SJCRH30 (cell line): ENCODE results near the gene GNG13. TPM values are rescaled to one million over a fixed set of nuclear protein-coding genes. Genes with fewer than 3 reads are reported as not detected.

Source experiments
- DNase-seq, 2 experiments: peaks; one replicate each; pipeline ENCODE4 v3.0.0-alpha.2; 2015 to 2020
- H3K27ac ChIP-seq: fragments of 250-450 bp; sonication (Bioruptor Pico); 2 replicates; pipeline ENCODE4 v1.5.1; 2020; ENCODE audit warnings: mild to moderate bottlenecking, moderate library complexity
- H3K27me3 ChIP-seq: fragments of 250-450 bp; sonication (Bioruptor Pico); 2 replicates; pipeline ENCODE4 v1.5.1; 2020; ENCODE audit warnings: mild to moderate bottlenecking, moderate library complexity
- H3K36me3 ChIP-seq: fragments of 250-450 bp; sonication (Bioruptor Pico); 2 replicates; pipeline ENCODE4 v1.5.1; 2020; ENCODE audit warnings: mild to moderate bottlenecking, moderate library complexity
- H3K4me1 ChIP-seq: fragments of 250-450 bp; sonication (Bioruptor Pico); 2 replicates; pipeline ENCODE4 v1.5.1; 2020; ENCODE audit warnings: mild to moderate bottlenecking, moderate library complexity
- H3K4me3 ChIP-seq: fragments of 250-450 bp; sonication (Bioruptor Pico); 2 replicates; pipeline ENCODE4 v1.5.1; 2020; ENCODE audit warnings: mild to moderate bottlenecking, moderate library complexity
- H3K9me3 ChIP-seq: fragments of 250-450 bp; sonication (Bioruptor Pico); replicated peaks from 2 replicates; pipeline ENCODE4 v1.5.1; 2020; ENCODE audit warnings: mild to moderate bottlenecking, moderate library complexity
- total RNA-seq: library from RNA; depleted of rRNA; stranded (reverse); fragments of >200 nt; shearing (Covaris generic); gene quantifications from 2 replicates; pipeline ENCODE4 v1.2.3, GENCODE V29; 2014

GNG13 gene
- total RNA-seq, 1 experiment from 2014 or later, result not detected

- H3K4me3 ChIP-seq, result peak overlapping the region; percentile 99
- H3K36me3 ChIP-seq, result peaks cover 30% of the 10 kb centered on the region
- no peak for DNase-seq
- peaks cover 14% of the 10 kb centered on the region for H3K4me1 ChIP-seq
- no peaks in the 10 kb centered on the region for H3K9me3 ChIP-seq
- peak overlapping the region; percentile 45; the same call in 1 of the 2 replicates for H3K27ac ChIP-seq
- no peaks in the 10 kb centered on the region for H3K27me3 ChIP-seq
Observed at GRCh38 chr16:787321-787966, 13.1 kb downstream of the GNG13 start.

GRCh38 chr16:785563-786535 is 14.7 kb downstream of the GNG13 start:
- Histone ChIP-seq H3K9me3 (no peaks in the 10 kb centered on the region), H3K4me3 (no peak overlapping the region), H3K4me1 (peaks cover 18% of the 10 kb centered on the region), H3K36me3 (peaks cover 14% of the 10 kb centered on the region), H3K27me3 (peaks cover 2% of the 10 kb centered on the region; the same call in 1 of the 2 replicates), H3K27ac (no peak overlapping the region)
- no peak for DNase-seq

- Histone ChIP-seq H3K4me1 (peaks cover 16% of the 10 kb centered on the region), H3K4me3 (no peak overlapping the region), H3K36me3 (no peaks in the 10 kb centered on the region; the same call in 1 of the 2 replicates), H3K9me3 (no peaks in the 10 kb centered on the region), H3K27ac (no peak overlapping the region), H3K27me3 (peaks cover 4% of the 10 kb centered on the region; the same call in 1 of the 2 replicates)
- no peak for DNase-seq
Observed at GRCh38 chr16:784431-784830, 16.1 kb downstream of the GNG13 start.

GRCh38 chr16:783404-784161 is 17.0 kb downstream of the GNG13 start:
- Histone ChIP-seq H3K9me3 (no peaks in the 10 kb centered on the region), H3K4me3 (no peak overlapping the region), H3K36me3 (no peaks in the 10 kb centered on the region; the same call in 1 of the 2 replicates), H3K4me1 (peaks cover 14% of the 10 kb centered on the region), H3K27me3 (peaks cover 10% of the 10 kb centered on the region; the same call in 1 of the 2 replicates), H3K27ac (no peak overlapping the region)
- DNase-seq, result no peak

GRCh38 chr16:782766-783403 is 17.6 kb downstream of the GNG13 start:
- no peak for DNase-seq
- Histone ChIP-seq H3K4me3 (no peak overlapping the region), H3K27ac (no peak overlapping the region), H3K27me3 (peaks cover 17% of the 10 kb centered on the region; the same call in 1 of the 2 replicates), H3K9me3 (no peaks in the 10 kb centered on the region), H3K4me1 (peaks cover 14% of the 10 kb centered on the region), H3K36me3 (no peaks in the 10 kb centered on the region; the same call in 1 of the 2 replicates)

- Histone ChIP-seq H3K27me3 (peaks cover 20% of the 10 kb centered on the region; the same call in 1 of the 2 replicates), H3K4me1 (peaks cover 16% of the 10 kb centered on the region), H3K9me3 (no peaks in the 10 kb centered on the region), H3K27ac (no peak overlapping the region), H3K36me3 (no peaks in the 10 kb centered on the region; the same call in 1 of the 2 replicates), H3K4me3 (no peak overlapping the region)
- DNase-seq, result peak; percentile 77 to 84
Observed at GRCh38 chr16:782258-782657, 18.3 kb downstream of the GNG13 start.

- Histone ChIP-seq H3K27me3 (peaks cover 20% of the 10 kb centered on the region; the same call in 1 of the 2 replicates), H3K4me3 (no peak overlapping the region), H3K9me3 (no peaks in the 10 kb centered on the region), H3K27ac (no peak overlapping the region), H3K36me3 (no peaks in the 10 kb centered on the region; the same call in 1 of the 2 replicates), H3K4me1 (peaks cover 16% of the 10 kb centered on the region)
- DNase-seq, result no peak
Observed at GRCh38 chr16:781346-782010, 19.1 kb downstream of the GNG13 start.

- Histone ChIP-seq H3K9me3 (no peaks in the 10 kb centered on the region), H3K4me1 (peaks cover 16% of the 10 kb centered on the region), H3K27me3 (peaks cover 27% of the 10 kb centered on the region; the same call in 1 of the 2 replicates), H3K36me3 (no peaks in the 10 kb centered on the region; the same call in 1 of the 2 replicates), H3K4me3 (no peak overlapping the region), H3K27ac (no peak overlapping the region)
- DNase-seq, result no peak
Observed at GRCh38 chr16:780296-780695, 20.2 kb downstream of the GNG13 start.

GRCh38 chr16:779561-779960 is 21.0 kb downstream of the GNG13 start:
- Histone ChIP-seq H3K4me1 (peaks cover 16% of the 10 kb centered on the region), H3K36me3 (no peaks in the 10 kb centered on the region; the same call in 1 of the 2 replicates), H3K27me3 (peaks cover 27% of the 10 kb centered on the region; the same call in 1 of the 2 replicates), H3K9me3 (no peaks in the 10 kb centered on the region), H3K27ac (no peak overlapping the region), H3K4me3 (no peak overlapping the region)
- no peak for DNase-seq

- H3K4me3 ChIP-seq, result no peak overlapping the region
- H3K27me3 ChIP-seq, result peaks cover 27% of the 10 kb centered on the region; the same call in 1 of the 2 replicates
- H3K36me3 ChIP-seq, result no peaks in the 10 kb centered on the region
- no peak for DNase-seq
- peaks cover 15% of the 10 kb centered on the region for H3K4me1 ChIP-seq
- H3K9me3 ChIP-seq, result no peaks in the 10 kb centered on the region
- H3K27ac ChIP-seq, result no peak overlapping the region
Observed at GRCh38 chr16:778909-779527, 21.5 kb downstream of the GNG13 start.

GRCh38 chr16:778447-778846 is 22.1 kb downstream of the GNG13 start:
- H3K27me3 ChIP-seq, result peaks cover 30% of the 10 kb centered on the region; the same call in 1 of the 2 replicates
- DNase-seq, result no peak
- H3K4me1 ChIP-seq, result peaks cover 10% of the 10 kb centered on the region
- no peak overlapping the region for H3K4me3 ChIP-seq
- H3K27ac ChIP-seq, result no peak overlapping the region
- no peaks in the 10 kb centered on the region for H3K36me3 ChIP-seq
- no peaks in the 10 kb centered on the region for H3K9me3 ChIP-seq

GRCh38 chr16:777826-778225 is 22.7 kb downstream of the GNG13 start:
- peaks cover 9% of the 10 kb centered on the region for H3K4me1 ChIP-seq
- H3K9me3 ChIP-seq, result no peaks in the 10 kb centered on the region
- peak in 1 of 2 experiments; percentile 35 for DNase-seq

GRCh38 chr16:776824-777223 is 23.7 kb downstream of the GNG13 start:
- Histone ChIP-seq H3K27me3 (peaks cover 30% of the 10 kb centered on the region; the same call in 1 of the 2 replicates), H3K36me3 (no peaks in the 10 kb centered on the region)

More at GRCh38 chr16:777826-778225, 22.7 kb downstream of the GNG13 start:
- H3K36me3 ChIP-seq, result no peaks in the 10 kb centered on the region
- no peak overlapping the region for H3K27ac ChIP-seq
- no peak overlapping the region for H3K4me3 ChIP-seq
- peaks cover 30% of the 10 kb centered on the region; the same call in 1 of the 2 replicates for H3K27me3 ChIP-seq

More at GRCh38 chr16:776824-777223, 23.7 kb downstream of the GNG13 start:
- Histone ChIP-seq H3K27ac (no peak overlapping the region), H3K9me3 (no peaks in the 10 kb centered on the region), H3K4me1 (peaks cover 2% of the 10 kb centered on the region; the same call in 1 of the 2 replicates), H3K4me3 (no peak overlapping the region)
- DNase-seq, result no peak
